SKM-1 treated with dmso at 0.1 percent for 144 hours (cell line): ENCODE results near the gene CCDC70.
A peak's percentile ranks its signal among the peaks of the same experiment; 100 is the strongest.

Source experiments
- DNase-seq: peaks from one replicate; lab custom pipeline; 2025; ENCODE audit not compliant: unreplicated experiment; lab: John Stamatoyannopoulos, UW

Gene CCDC70

DNA sequence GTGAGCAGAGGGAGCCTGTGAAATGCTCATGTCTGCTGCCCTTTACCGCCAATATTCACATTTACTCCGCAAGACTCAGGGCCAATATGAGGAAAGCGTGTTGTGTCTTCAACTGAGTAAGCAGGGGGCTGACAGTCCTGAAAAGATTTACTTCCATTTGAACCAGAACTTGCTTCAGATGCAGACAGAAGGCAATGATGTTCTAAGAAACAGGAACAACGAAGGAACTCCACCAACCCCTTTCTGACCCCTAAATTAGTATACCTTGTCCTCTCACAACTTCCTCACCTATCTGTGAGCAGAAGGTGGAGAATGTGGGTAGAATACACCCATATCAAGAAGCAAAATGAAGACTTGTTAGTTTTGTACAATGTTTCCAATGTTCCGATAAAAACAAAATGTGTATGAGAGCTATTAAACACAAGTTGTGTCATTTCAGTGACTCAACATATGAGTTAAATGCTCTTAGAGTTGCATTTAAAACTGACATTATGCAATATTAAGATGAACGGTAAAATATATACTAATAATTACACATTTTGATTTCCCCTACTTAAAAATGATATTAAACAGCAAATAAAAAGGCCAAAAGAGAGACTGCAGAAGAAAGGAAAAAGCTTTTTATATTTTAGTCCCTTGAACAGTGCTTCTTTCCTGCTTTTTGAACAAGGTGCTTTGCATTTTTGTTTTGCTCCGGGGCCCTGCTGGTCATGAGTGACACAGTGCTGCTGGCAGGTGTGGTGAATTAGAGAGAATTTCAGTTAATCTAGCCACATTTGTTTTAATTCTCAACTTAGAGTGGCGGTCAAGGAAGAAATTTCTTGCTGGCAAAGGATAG, 32.8 kb upstream of the CCDC70 start:
- no peak for DNase-seq

DNA sequence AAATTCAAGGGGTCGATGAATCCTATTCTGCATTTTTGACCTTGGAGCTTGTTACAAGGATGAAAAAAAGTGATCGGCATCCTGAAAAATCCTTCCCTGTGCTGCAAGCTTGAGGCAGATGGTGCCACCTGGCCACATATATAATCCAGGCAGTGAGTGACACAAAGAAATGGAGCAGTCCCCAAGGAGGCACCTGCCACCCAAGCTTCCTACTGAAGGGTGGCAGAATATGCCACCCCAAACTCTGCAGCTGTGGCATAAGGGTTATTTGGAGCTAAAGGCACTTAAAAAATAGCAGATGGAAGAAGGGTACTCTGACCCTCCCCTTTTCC, 32.2 kb upstream of the CCDC70 start:
- DNase-seq: no peak

DNA sequence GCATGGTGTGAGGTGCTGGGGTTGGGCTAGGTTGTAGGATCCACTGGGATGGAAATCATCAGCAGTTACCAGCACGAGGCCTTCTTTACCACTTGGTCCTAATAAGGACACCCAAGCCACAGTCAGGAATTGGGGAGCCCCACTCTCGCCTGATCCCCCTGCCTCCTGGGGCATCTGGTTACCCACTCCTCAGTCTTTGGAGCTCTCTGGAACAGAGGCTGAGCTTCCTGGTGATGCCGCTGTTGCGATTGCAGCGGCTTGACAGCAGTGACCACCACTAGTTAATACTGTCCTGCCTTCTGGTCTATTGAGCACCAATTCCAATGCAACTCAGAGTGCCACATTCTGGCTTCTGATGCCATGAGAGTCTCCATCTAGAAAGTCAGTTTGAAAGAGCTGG, 30.2 kb upstream of the CCDC70 start:
- no peak for DNase-seq

DNA sequence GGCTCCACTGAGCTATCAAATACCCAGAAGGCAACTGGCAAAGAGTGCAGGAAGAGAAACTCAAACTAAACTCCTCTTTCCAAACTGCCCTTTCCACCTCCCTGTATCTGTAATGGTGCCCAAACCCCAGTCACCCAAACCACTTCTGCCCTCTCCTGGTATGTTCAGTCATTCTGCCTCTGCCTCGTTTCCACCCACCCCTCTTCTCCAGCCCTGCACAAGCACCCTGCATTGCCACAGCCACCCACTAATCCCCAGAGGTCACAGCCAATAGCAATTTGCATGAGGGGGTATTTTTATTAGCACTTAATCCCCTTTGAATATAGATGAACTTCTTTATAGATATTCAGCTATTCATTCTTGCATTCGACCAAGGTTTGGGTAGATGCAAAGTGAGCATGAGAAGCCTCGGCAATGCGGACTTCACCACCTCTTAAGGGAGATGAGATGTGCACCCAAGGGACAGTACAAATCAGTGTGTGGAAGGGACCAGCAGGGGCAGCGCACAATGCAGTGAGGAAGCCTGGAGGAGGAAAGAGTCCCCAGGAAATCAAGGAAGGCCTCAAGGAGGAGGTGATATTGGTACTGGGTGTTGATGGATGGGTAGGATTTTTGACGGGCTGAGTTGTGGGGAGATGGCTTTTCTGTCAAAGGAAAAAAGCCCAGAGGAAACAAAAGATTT, 29.2 kb upstream of the CCDC70 start:
- DNase-seq: peak; percentile 63

DNA sequence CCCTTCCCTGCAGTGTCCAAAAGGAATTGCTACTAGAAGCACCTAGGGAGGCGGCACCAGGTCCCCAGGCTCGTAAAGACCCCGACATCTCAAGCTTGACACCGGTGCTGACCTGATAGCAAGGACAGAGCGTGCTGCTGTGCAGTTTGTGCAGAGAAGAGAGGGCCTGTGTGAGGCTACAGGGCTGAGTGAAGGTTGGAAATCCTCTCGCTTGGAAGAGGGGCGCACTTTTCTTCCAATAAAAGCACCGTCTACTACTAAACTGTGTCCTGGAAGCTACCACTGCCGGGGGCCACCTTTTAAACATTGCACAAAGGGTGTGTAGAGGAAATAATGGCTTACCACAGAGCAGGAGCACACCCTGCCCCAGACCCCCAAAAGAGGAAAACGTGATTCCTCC, 27.8 kb upstream of the CCDC70 start:
- DNase-seq: no peak

DNA sequence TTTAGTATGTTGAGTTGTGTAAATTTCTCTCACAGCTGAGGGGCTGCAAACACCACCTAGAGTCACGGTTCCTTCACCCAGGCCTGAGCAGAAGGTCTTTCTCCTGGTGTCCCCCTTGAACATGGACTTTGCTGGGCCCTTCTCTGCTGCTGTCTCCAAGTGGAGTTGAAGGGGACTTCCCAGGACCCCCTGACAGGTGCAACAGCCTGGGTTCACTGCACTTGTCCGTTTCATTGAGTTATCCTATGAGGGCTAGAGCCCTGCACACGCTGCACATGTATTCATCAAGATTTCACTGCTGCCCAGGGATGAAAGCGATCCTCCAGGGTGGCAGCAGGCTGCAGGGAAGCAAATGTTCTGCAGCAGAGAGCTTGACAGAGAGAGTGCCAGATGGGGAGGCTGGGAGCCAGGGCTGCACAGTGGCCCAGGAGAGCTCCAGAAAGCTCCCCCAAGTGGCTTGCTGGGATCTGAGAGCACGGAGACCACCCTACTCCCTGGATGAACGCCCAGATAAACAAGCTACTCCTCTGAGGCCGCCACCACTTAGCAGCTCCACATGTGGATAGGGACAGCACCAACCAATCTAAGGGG, 27.1 kb upstream of the CCDC70 start:
- DNase-seq: no peak

DNA sequence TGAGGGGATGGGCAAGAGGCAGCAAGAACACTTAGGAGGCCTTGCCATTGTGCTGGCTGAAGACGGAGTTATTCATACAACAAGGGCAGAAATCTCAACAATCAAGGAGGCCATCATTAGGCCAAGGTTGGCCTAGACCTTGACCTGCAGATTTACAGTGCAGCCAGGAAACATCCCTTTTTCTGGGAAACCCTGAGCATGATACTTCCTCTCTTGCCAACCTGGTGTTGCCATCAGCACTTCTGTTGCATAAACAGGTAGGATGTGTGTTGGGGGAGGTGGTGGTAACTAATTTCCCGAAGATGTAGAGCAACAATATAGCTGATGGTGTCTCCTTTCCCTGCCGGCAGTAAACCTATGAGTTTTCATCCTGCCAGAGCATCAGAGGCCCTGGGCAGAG, 24.8 kb upstream of the CCDC70 start:
- no peak for DNase-seq

DNA sequence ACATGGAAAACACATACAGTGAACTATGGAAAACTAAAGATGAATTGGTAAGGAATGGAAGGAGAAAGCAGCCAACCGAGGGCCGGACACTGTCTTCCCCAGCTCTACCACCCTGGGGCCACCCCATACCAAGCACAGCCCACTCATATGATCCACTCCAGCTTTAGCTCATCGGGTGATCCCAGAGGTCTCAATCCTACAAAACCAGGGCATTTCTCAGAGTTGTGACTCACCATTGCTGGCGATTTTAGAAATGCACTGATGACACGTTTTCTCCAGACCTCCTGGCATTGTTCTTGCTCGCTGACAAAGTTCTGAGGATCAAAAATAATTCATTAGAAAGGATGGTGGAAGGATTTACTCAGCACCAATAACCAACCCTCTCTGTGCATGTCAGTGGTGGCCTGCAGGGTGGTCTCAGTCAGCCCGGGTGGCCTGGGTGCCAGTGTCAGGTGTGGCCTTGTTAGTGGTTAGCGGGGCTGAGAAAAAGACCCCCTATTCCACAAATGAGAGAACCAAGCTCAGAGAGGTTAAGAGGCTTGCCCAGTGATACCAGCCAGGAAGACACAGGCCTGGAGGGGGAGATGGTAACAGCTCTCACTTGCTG, 23.4 kb upstream of the CCDC70 start:
- DNase-seq: no peak

DNA sequence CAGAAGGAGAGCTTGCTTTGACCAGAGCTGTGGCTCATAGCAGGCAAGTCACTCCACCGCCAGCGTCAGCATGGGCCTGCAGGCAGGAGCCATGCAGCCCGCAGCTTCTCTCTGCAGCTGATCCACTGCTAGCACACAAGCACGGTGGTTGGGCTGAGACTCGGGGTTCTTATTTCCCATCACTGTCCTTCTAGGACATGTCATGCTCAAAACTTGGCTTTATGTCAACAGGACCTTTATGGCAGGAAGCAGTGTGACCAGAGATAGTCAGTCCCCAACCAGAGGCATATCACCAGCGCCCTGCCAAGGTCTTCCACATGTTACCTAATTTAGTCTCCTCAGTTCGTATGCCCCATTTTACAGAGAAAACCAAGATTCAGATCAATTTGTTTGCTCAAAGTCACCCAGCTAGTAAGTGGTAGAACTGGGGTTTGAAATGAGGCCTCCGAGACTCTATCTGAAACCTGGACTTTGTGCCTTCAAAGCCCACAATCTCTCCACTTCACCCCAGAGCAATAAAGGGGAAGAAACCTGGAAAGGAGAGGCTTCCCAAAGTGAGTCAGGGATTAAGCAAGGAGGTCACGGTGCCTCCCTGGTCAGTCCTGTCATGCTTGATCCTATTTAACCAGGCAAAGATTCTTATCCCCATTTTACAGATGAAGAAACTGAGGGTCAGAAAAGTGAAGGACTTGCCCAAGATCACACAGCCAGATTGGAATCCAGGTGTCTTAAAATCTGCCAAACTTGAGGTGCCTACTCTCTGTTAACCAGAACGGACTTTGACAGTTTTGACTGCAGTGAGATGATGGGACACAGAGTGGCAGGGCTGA, 21.8 kb upstream of the CCDC70 start:
- no peak for DNase-seq

DNA sequence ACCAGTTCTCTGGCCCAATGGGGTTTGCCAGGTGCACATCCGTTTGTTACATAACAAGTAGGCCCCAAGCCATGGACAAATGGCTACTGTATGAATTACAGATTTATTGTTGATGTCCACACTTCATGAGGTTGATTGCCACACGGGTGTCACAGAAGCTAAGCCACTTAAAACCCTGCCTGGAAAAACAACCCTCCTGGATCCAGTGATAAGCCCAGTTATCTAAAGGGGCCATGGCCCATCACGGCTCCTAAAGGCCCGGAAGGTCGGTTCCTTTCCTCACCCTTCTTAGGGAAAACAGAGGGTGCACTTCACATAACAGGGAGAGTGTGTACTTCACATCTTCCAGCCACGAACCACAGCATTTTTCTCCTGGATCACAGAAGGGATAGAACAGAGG, 20.9 kb upstream of the CCDC70 start:
- no peak for DNase-seq

DNA sequence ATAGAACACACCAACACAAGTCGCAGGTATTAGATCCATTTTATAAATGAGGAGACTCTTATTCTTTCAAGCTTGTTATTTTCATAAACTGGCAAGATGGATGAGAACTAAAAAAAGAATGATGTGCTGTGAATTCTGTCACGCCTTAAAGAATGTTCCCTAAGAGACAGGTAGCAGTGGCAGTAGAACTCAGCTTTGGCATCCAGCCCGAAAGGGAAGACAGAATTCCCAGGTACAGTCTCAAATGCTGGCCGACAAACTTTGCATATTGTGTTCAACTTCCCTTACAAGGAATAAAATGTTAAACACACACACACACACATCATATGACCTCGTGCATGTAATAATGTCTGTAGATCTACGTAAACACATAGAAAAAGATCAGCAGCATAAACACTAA, 20.0 kb upstream of the CCDC70 start:
- no peak for DNase-seq

DNA sequence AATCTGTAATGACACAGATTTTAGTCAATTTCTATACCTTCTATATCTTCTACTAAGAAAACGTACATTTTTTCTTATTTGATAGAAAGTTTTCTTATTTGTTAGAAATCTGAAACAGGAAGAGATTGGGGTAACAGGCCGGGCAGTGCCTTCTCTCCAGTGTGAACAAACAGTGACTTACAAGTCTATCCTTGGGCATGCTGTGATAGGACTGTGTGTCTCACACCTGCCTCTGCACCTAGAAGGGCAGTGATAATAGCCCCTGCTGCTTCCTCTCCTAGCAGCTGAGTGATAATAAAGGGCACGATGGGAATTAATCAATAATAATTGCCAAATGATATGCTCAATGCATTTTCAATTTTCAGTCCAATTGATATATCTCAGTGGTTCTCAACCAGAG, 18.2 kb upstream of the CCDC70 start:
- no peak for DNase-seq

DNA sequence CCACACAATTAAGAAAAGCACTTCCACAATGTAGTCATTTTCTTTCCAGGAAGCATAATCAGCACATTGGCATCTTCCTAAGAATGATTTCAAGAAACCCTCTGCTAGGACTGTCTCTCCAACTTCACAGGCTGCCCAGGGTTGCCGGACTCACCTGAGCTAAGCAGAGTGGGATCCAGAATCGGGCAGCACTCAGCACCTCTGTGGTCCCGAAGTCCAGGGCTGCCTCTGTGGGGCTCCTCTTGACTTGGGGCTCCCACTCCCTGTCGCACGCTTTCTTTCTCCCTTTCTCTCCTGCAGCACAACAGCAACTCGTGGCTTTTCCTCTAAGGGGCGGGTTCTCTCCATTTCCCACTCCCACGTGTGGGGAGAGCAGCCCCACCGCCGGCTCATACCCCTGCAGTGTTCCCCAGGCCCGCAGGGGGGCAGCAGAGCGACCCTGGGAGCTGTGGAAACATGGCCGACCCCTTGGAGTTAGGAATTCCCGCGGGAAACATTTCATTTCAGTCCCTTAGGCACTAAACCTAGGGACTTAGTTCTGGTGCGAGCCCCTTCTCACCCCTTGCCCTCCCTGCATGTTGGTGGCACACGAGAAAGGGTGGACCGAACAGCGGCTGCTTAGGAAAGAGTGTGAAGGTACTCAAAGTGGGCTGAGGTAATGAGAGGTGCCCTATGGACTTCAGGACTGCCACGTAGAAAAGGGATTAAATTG, 16.8 kb upstream of the CCDC70 start, which contains the start of gene TMEM272:
TMEM272 (minus strand) TSS at position 316 of the 712 bp plus-strand sequence. CDS start 6,647 bp downstream, outside the sequence.
- DNase-seq: peak; percentile 39

DNA sequence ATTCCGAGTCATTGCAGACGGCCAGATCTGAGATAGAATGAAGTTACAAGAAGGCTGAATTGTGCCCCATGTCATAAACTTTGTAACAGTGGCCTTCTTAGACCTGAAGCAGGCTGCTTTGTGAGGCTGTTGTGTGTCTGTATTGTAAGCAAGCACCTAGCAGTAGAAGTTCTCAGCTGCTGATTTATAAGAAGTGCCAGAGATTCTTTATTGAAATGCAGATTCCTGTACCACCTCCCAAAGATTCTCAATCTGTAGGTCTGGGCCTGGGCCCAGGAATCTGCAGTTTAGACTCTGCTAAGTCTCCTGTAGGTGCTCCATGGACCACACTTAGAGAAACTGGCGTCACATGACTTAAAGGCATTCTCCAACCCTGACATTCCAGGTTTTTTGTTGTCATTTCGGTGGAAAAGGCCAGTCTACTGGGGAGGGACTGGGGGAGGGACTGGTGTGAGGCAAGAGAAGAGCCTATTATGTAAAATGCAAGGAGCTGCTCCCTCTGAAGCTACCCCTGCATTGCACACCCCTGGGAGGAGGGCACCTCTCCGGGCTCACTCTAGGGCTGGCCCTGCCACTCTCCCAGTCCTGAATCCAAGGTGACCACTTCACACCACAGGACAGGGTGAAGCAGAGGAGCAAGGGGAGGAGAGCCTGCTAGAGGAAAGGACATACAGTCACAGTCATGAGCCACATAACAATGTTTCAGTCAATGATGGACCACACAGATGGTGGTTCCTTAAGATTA, 16.0 kb upstream of the CCDC70 start:
- DNase-seq: no peak

DNA sequence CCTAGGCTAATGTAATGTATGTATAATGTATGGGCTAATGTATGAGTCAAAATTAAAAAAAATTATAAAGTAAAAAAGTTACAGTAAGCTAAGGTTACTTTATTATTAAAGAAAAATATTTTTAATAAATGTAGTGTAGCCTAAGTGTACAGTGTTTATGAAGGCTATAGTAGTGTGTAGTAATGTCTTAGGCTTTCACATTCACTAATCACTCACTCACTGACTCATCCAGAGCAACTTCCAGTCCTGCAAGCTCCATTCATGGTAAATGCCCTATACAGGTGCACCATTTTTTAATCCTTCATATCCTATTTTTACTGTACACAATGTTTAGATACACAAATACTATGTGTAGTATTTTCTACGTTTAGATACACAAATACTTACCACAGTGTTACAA, 15.0 kb upstream of the CCDC70 start:
- no peak for DNase-seq

DNA sequence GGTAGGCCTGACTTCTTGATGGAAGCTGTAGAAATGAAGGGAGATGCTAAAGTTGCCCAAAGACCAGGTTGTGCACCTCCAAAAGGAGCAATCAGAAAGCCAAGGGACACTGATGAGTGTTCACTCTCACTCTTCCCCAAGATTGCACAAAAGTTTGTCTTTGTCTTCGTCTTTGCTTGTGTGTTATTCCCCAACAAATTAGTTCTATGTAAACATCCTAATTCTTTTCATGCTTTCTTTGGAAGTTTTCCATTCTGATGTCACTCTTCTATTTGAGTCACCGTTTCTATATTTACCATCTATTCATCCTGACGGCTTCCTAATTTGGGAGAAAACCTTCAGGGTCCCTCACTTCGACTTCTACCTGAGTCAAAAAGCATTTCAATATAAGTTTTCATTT, 13.1 kb upstream of the CCDC70 start:
- no peak for DNase-seq

DNA sequence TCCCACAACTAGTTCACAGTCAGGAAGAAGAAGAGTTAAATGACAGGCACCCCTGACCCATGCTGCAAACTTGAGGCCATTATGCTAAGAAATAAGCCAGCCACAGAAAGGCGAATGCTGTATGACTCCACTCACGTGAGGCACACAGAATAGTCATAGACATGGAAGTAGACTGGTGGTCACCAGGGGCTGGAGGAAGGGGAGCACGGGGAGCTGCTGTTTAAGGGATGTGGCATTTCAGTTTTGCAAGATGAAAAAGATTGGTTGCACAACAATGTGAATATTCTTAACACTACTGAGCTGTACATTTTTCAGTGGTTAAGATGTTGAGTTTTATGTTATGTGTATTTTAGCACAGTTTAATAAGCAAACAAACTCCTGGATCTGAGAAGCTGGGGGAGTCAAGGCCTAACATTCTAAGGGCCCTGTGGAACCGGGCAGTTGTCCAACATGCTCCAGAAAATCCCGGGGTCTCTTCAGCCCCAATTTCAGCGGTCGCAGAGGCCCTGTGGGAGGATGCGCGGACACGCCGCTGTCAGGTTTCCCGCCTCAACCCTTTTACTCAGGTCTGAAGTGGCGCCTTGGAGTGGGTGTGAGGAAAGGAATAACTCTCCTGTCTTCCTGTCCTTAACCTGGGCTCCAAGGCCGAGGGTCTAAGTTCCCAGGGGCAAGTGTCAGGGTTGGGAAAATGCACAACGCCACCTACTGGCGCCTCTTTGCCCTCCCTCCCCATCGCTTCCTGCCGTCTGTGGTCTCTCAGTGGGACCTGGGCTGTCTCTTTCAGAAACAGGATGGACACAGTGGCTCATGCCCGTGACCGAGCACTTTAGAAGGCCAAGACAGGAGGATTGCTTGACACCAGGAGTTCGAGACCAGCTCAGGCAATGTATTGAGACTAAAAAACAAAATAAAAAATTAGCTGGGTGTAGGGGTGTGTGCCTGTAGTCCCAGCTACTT, 12.3 kb upstream of the CCDC70 start:
- DNase-seq: peak; percentile 23

DNA sequence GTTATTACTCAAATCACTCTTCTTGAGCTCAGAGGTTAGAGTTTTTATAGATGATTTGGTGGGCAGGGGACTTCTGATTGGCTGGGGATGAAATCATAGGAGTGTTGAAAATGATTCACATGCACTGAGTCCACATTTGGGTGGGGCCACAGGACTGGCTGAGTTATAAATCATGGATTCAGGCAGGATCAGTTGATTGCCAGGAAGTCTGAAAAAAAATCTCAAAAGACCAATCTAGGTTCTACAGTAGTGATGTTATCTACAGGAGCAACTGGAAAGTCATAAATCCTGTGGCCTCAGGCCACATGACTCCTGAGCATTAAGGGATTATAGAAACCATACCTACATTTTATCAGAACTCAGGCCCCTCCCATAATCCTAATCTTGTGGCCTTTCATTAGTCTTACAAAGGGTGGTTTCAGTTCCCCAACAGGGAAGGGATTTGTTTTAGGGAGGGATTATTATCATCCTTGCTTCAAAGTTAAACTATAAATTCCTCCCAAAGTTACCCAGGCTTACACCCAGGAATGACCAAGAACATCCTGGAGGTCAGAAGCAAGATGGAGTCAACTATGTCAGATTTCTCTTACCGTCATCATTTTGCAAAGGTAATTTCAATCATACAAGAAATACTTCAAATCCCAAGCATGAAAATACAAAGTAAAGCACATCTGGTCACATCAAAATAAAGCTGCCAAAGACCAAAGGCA, 5.6 kb upstream of the CCDC70 start:
- no peak for DNase-seq
